K562 (cell line): Measurements from ENCODE around the gene TTC24. TPM values are rescaled to one million over a fixed set of nuclear protein-coding genes. Genes with fewer than 3 reads are reported as not detected.
A peak's percentile ranks its signal among the peaks of the same experiment; 100 is the strongest.

Experiments
- CBFA2T2 ChIP-seq: fragments of 450-650 bp; conservative IDR thresholded peaks from 2 replicates; pipeline ENCODE4 v1.6.1; 2017; ENCODE audit warnings: mild to moderate bottlenecking
- CBX3 ChIP-seq, 2 experiments: IDR thresholded peaks; 1 replicate in 1 of 2; 2 replicates in 1 of 2; pipeline ENCODE4 v1.6.1; 2012; ENCODE audit warnings: inconsistent platforms in 2 of 2, low read length in 2 of 2, borderline replicate concordance in 1 of 2, control low read depth in 1 of 2
- CCAR2 ChIP-seq: fragments of 200-400 bp; formaldehyde crosslinking; IDR thresholded peaks from 2 replicates; pipeline ENCODE4 v1.6.1; 2017; ENCODE audit warnings: mild to moderate bottlenecking, low read depth, low read length
- CHAMP1 ChIP-seq: fragments of 450-650 bp; IDR thresholded peaks from 2 replicates; pipeline ENCODE4 v1.6.1; 2016; ENCODE audit warnings: mild to moderate bottlenecking
- FOXJ2 ChIP-seq: fragments of 200-800 bp; sonication (Bioruptor generic); IDR thresholded peaks from 2 replicates; pipeline ENCODE4 v1.6.1; 2016; ENCODE audit warnings: missing genetic modification characterization, missing compliant biosample characterization
- HDAC6 ChIP-seq: IDR thresholded peaks from 2 replicates; pipeline ENCODE4 v1.6.1; 2012; ENCODE audit warnings: low read depth, mild to moderate bottlenecking, control low read depth, inconsistent platforms, low read length, moderate library complexity
- HNRNPLL ChIP-seq: fragments of 200-400 bp; formaldehyde crosslinking; IDR thresholded peaks from 2 replicates; pipeline ENCODE4 v1.6.1; 2017; ENCODE audit warnings: low read length, low read depth, mild to moderate bottlenecking; ENCODE audit not compliant: poor library complexity, severe bottlenecking
- KLF6 ChIP-seq: fragments of 250-450 bp; sonication (Bioruptor Pico); IDR thresholded peaks from 2 replicates; pipeline ENCODE4 v1.4.0; 2020; ENCODE audit warnings: mild to moderate bottlenecking, moderate library complexity, borderline replicate concordance
- MAFK ChIP-seq: IDR thresholded peaks from 2 replicates; pipeline ENCODE4 v1.6.1; 2011; ENCODE audit warnings: low read length, improper control_type of control experiment
- MIER1 ChIP-seq: fragments of 450-650 bp; IDR thresholded peaks from 2 replicates; pipeline ENCODE4 v1.6.1; 2016; ENCODE audit warnings: antibody characterized with exemption, mild to moderate bottlenecking, low read depth
- NCOR1 ChIP-seq: fragments of 450-650 bp; IDR thresholded peaks from 2 replicates; pipeline ENCODE4 v1.6.1; 2016; ENCODE audit warnings: mild to moderate bottlenecking, moderate library complexity
- NFXL1 ChIP-seq: fragments of 450-650 bp; formaldehyde crosslinking; IDR thresholded peaks from 2 replicates; pipeline ENCODE4 v1.4.0; 2021; ENCODE audit warnings: mild to moderate bottlenecking
- NONO ChIP-seq, 2 experiments: fragments of 200-400 bp in 1 of 2; fragments of 450-650 bp in 1 of 2; formaldehyde crosslinking in 1 of 2; IDR thresholded peaks; 2 replicates each; pipeline ENCODE4 v1.6.1; 2017; ENCODE audit warnings: low read depth in 2 of 2, mild to moderate bottlenecking in 2 of 2, moderate library complexity in 2 of 2, low read length in 1 of 2
- PPARD ChIP-seq: fragments of 250-450 bp; sonication (Bioruptor Pico); IDR thresholded peaks from 2 replicates; pipeline ENCODE4 v1.8.0; 2022; ENCODE audit warnings: inconsistent platforms, mild to moderate bottlenecking, moderate library complexity
- PTBP1 ChIP-seq: fragments of 200-400 bp; formaldehyde crosslinking; IDR thresholded peaks from 2 replicates; pipeline ENCODE4 v1.6.1; 2017; ENCODE audit warnings: low read depth, low read length
- RHOXF2B ChIP-seq: fragments of 250-450 bp; sonication (Bioruptor Pico); conservative IDR thresholded peaks from 2 replicates; pipeline ENCODE4 v1.5.1; 2021
- SRSF7 ChIP-seq: fragments of 200-400 bp; formaldehyde crosslinking; optimal IDR thresholded peaks from 2 replicates; pipeline ENCODE3; 2017; ENCODE audit warnings: mild to moderate bottlenecking, low read depth, low read length
- TAF1 ChIP-seq: IDR thresholded peaks from 2 replicates; pipeline ENCODE4 v1.6.1; 2011; ENCODE audit warnings: mild to moderate bottlenecking, low read length, moderate library complexity; ENCODE audit not compliant: insufficient read depth, control insufficient read depth, severe bottlenecking; ENCODE audit errors: extremely low read depth
- TCF3 ChIP-seq: sonication (generic); formaldehyde crosslinking; IDR thresholded peaks from 2 replicates; pipeline ENCODE4 v1.4.0; 2020; ENCODE audit warnings: mild to moderate bottlenecking, missing genetic modification reagents
- THRB ChIP-seq: fragments of 450-650 bp; formaldehyde crosslinking; conservative IDR thresholded peaks from 2 replicates; pipeline ENCODE4 v1.4.0; 2022; ENCODE audit warnings: mild to moderate bottlenecking, missing genetic modification characterization
- ZBTB2 ChIP-seq: fragments of 450-650 bp; IDR thresholded peaks from 2 replicates; pipeline ENCODE4 v1.6.1; 2016; ENCODE audit warnings: antibody characterized with exemption
- ZBTB34 ChIP-seq: fragments of 250-450 bp; sonication (Bioruptor Pico); IDR thresholded peaks from 2 replicates; pipeline ENCODE4 v1.8.0; 2021; ENCODE audit warnings: mild to moderate bottlenecking, moderate library complexity
- ZFX ChIP-seq: sonication (generic); formaldehyde crosslinking; IDR thresholded peaks from 2 replicates; pipeline ENCODE4 v1.8.0; 2022; ENCODE audit warnings: mild to moderate bottlenecking, missing genetic modification reagents, moderate library complexity
- polyA plus RNA-seq, 8 experiments: library from polyadenylated mRNA; depleted of rRNA in 4 of 8; stranded (reverse) in 5 of 8; unstranded in 3 of 8; fragments of >200 nt; fragmentation: Nextera tagmentation in 2 of 8; fragmentation: Illumina TruSeq in 1 of 8; extraction: Ambion mirVana in 2 of 8; extraction: Trizol in 1 of 8; gene quantifications; 2 replicates each; pipeline versions ENCODE4 v1.2.1 to v1.2.3, GENCODE V29; 2011 to 2014; ENCODE audit warnings: inconsistent platforms in 1 of 8, missing spikeins in 1 of 8
- total RNA-seq, 7 experiments: library from RNA; depleted of rRNA in 6 of 7; stranded (reverse); fragments of >200 nt in 6 of 7; fragmentation: Illumina TruSeq in 2 of 7; extraction: Trizol in 2 of 7; gene quantifications; 2 replicates each; pipeline versions ENCODE4 v1.2.1 to v1.2.3, GENCODE V29; 2011 to 2021; ENCODE audit warnings: low replicate concordance in 1 of 7

Gene TTC24
- total and polyA plus RNA-seq, 9 of the 15 experiments (the other 6 are each of a cell fraction or from before 2014, with no cell fraction given), result not detected

- TF ChIP-seq ZBTB2 (no peak), NONO (IDR thresholded peaks at IDR 0.05; ENCODE audit: low read depth in 2 of 2, low read length in 1 of 2) (no peak), CBX3 (IDR thresholded peaks at IDR 0.05; ENCODE audit: borderline replicate concordance in 1 of 2, low read length in 2 of 2) (0 out of 3 replicates have a peak, but pooled peaks of 1 of the 2 experiments have one; percentile 20), HDAC6 (no peak), FOXJ2 (tag) (peak; percentile 47; the same call in 1 of the 2 replicates), NCOR1 (no peak), CCAR2 (no peak), RHOXF2B (CRISPR knock-in tag) (no peak), TCF3 (CRISPR knock-in tag) (no peak), ZFX (0 out of 2 replicates have a peak, but pooled peaks have one; percentile 27), THRB (CRISPR knock-in tag) (no peak), MAFK (0 out of 2 replicates have a peak, but pooled peaks have one; percentile 3), KLF6 (no peak), CBFA2T2 (no peak), PPARD (CRISPR knock-in tag) (no peak), NFXL1 (CRISPR knock-in tag) (no peak), CHAMP1 (no peak), MIER1 (no peak), TAF1 (peak; percentile 95), PTBP1 (no peak), SRSF7 (no peak), ZBTB34 (CRISPR knock-in tag) (no peak), HNRNPLL (no peak)
Observed at GRCh38 chr1:156601122-156601830, 21.8 kb downstream of the TTC24 start, which contains the start of gene GPATCH4 (continued).
